Aortic smooth muscle cell (primary cell): Measurements from ENCODE around the gene C17orf107. TPM values are rescaled to one million over a fixed set of nuclear protein-coding genes. Genes with fewer than 3 reads are reported as not detected.

Source experiments
- total RNA-seq: library from RNA; depleted of rRNA; stranded (reverse); fragments of >200 nt; gene quantifications from 2 replicates; pipeline ENCODE4 v1.2.3, GENCODE V29; 2014

C17orf107 gene
- total RNA-seq = 1.9 and 2.9 TPM in 2 replicates

DNA sequence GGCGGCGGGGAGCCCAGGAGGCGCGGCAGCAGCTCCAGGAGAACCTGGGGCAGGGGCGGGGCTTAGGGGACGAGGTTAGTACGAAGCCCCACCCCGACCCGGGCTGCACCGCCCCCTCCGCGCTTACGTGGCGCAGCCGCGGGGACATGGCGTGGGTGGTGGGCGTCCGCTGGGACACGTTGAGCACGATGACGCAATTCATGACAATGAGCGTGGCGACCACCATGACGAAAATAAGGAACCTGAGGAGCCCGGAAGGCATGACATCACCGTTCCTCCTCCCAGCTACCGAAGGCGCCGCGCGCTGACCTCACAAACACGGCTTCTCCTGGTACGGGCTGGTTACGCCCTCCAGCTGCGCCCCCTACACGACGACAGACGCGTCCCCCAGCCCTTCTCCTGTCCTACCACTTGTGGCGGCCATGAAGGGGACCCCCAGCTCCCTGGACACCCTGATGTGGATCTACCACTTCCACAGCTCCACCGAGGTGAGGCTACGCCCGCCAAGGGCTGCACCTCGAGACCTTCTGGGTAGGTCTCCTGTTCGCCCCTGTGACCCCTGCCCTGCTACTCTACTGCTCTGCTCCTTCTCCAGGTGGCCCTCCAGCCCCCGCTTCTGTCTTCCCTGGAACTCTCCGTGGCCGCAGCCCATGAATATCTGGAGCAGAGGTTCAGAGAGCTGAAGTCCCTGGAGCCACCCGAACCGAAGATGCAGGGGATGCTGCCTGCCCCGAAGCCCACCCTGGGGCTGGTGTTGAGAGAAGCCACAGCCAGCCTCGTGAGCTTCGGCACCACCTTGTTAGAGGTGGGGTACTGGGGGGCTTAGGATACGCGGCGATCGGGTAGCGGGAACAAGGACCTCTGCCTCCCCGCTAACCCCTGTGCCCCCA, at the start of gene C17orf107:
TSS of gene C17orf107 (plus strand) at position 196 of the 890 bp plus-strand sequence. CDS start at position 423, 227 bp downstream.

DNA sequence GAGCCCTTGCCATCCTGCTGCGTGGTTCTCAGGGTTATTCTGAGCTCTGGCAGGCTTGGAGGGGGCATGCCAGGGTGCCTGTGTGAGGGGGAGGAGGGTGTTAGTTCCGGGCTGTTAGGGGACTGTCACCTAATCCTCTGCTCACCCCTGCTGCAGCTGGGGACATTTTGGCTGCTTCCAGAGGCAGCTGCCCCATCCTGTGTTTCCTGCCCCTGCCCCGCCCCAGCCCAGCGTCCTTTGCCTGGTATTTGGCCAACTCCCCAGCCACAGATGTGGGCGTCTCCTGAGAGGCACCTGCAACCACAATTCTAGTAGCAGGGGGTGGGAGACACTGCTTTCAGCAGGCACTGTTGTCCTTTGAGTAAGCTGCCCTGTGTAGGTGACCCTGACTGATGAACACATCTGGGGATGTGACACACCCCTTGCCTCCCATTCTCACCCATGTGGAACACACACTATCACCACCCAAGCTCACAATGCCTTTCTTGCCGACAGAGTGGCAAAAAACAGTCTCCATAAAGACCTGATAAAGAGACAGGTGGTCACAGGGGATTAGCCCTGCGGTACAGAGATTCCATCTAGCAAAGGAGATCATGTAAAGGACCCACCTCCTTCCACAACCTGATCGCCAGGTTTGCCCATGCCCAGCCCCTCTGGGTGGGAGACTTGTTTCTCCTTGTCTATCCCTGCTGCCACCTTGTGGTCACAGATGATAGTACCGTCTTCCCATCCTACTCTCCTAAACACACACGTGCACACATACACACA, 3.9 kb downstream of the C17orf107 start, which contains the start of gene CHRNE:
TSS of gene CHRNE (minus strand) at position 48 of the 768 bp plus-strand sequence. CDS start at position 13, 35 bp downstream.

DNA sequence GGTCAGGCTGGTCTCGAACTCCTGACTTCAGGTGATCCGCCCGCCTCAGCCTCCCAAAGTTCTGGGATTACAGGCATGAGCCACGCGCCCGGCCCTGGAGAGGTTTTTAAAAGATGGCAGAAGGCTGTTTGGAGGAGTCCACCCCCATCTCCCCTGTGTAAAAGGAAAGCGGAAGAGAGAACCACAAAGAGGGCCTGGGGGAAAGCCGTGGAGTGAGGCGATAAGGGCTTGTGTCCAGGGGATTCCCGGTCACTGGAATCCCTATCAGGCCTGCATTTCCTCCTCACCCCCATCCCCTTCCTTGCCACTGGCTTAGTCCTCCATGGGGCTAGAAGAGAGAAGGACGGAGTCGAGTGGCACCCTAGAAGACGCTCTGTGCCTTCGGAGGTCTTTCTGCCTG, 32.6 kb downstream of the C17orf107 start, which contains the start of gene GP1BA:
TSS of gene GP1BA (plus strand) at position 315 of the 400 bp plus-strand sequence. CDS start 328 bp downstream, outside the sequence.

DNA sequence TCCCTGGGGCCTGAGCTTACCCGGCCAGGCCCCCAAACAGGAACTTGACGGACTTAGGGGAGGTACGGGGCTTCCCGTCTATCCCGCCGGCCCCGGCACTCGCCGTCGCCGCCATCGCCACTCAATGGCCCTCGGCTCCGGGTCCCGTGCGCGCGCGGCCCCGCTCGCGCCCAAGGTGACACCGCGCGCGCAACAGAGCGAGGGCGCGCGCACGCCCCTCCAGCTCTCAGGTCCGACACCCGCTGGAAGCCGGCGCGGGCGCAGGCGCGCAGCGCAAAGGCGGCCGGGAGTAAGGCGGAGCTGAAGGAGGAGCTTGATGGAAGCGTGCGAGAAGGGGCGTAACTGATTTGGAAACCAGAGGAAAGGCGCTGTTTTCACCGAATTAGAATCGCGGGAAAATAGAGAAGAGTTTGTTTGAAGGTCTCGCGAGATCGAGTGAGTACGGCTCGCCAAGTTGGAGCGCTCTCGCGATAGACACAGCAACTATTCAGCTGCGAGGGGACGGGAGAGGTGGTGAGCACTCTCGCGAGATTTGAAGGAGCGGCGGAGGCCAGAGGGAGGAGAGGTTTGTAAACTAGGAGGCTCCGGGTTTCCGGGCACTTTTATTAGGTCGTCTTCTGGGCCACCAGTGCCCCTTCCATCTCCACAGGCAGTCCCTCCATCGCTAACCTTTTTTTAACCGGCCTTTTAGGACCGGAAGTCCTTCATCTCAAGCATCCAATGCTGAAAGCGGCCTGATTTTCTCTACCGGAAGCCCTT, 40.6 kb downstream of the C17orf107 start, which contains the start of the genes RNF167 and SLC25A11:
TSS of gene RNF167 (plus strand) at position 473 of the 759 bp plus-strand sequence. CDS start 642 bp downstream, outside the sequence.
TSS of gene SLC25A11 (minus strand) at position 251 of the 759 bp plus-strand sequence. CDS start at position 115, 136 bp downstream.

DNA sequence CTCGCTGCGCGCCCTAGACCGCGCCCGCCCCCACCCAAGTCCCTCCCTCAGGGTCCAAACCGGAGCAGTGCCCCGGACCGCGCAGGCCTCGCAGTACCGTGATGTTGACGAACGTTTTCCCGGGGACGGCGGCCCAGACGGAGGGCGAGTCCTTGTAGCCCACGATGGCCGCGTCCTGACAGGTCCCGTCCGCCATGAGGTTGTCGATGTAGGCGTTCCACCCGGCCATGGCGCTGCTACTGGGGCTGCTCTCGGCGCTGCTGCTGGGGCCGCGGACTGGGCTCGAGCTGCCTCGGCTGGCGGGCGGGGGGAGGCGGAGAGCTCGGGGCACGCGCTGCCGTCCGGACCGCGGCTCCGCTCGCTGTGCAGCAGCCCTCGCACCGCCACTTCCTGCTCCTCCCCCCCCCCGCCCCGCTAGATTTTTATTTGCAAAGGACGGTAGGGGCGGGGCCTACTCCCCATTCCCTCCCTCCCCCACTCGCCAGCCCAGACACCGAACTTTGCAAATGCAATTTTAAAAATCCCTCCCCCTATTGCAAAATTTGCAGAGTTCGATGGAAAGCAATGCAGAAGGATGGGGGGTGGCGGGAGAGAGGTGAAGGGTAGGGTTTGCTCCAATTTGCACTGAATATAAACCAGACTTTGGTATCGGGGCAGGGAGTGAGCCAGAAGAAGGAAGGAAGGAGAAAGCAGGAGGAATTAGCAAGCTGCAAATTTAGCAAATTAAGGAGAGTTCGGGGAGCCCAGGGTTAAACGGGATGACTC, 49.0 kb downstream of the C17orf107 start, which contains the start of gene PFN1:
TSS of gene PFN1 (minus strand) at position 365 of the 765 bp plus-strand sequence. CDS start at position 229, 136 bp downstream.

DNA sequence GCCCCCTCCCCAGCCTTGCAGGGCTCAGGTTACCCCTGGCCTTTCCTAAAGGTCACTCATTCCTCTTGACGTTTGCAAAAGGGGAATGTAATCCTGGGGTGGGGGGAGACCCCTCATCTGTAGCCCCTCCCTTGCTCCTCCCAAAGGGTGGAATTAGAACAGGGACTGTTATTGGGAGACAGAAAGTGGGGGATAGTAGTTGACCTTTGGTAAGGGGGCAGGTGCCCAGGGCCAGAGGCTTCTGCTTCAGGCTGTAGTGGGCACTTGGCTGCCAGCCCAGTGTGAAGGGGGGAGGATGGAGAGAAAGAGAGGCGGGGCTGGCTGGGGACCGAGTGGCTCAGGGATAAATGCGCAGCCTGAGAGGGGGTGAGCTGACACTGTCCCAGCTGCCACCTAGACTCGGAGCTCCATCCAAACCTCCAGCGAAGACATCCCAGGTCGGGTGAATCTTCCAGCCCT, 51.4 kb downstream of the C17orf107 start, which contains the start of gene ENO3:
TSS of gene ENO3 (plus strand) at position 374 of the 459 bp plus-strand sequence. CDS start 711 bp downstream, outside the sequence.

Other genes starting within 250 kb of the C17orf107 start
- gene PELP1, start 195.4 kb upstream of the C17orf107 start, total RNA-seq = 13.9 TPM in 2 replicates
- gene ARRB2, start 188.9 kb upstream of the C17orf107 start, total RNA-seq = 3.0 and 3.6 TPM in 2 replicates
- gene MED11, start 168.1 kb upstream of the C17orf107 start, total RNA-seq = 12.4 and 14.5 TPM in 2 replicates
- gene ZMYND15, start 159.7 kb upstream of the C17orf107 start, total RNA-seq = 0.06 and 0.13 TPM in 2 replicates
- 1.5 and 2.1 TPM in 2 replicates for gene CXCL16, start 159.6 kb upstream of the C17orf107 start, total RNA-seq
- not detected in 2 replicates for gene TM4SF5, start 127.7 kb upstream of the C17orf107 start, total RNA-seq
- gene VMO1, start 113.2 kb upstream of the C17orf107 start, total RNA-seq = 0.62 and 0.92 TPM in 2 replicates
- not detected in 2 replicates for gene GLTPD2, start 110.6 kb upstream of the C17orf107 start, total RNA-seq
- gene PSMB6, start 103.4 kb upstream of the C17orf107 start, total RNA-seq = 163 and 169 TPM in 2 replicates
- 13.1 and 16.2 TPM in 2 replicates for gene PLD2, start 92.4 kb upstream of the C17orf107 start, total RNA-seq
- gene MINK1, start 66.2 kb upstream of the C17orf107 start, total RNA-seq = 20.1 and 29.6 TPM in 2 replicates
- 0.19 and 0.26 TPM in 2 replicates for gene CHRNE, start 3.6 kb downstream of the C17orf107 start, total RNA-seq
- not detected in 2 replicates for gene GP1BA, start 32.7 kb downstream of the C17orf107 start, total RNA-seq
- 59.3 and 64.7 TPM in 2 replicates for gene SLC25A11, start 40.5 kb downstream of the C17orf107 start, total RNA-seq
- gene RNF167, start 40.7 kb downstream of the C17orf107 start, total RNA-seq = 17.6 and 19.8 TPM in 2 replicates
- 861 and 912 TPM in 2 replicates for gene PFN1, start 49.0 kb downstream of the C17orf107 start, total RNA-seq
- 4.5 and 6.5 TPM in 2 replicates for gene ENO3, start 51.6 kb downstream of the C17orf107 start, total RNA-seq
- gene SPAG7, start 68.3 kb downstream of the C17orf107 start, total RNA-seq = 70.6 and 79.0 TPM in 2 replicates
- 5.7 and 11.7 TPM in 2 replicates for gene CAMTA2, start 88.1 kb downstream of the C17orf107 start, total RNA-seq
- 0.13 and 0.25 TPM in 2 replicates for gene INCA1, start 98.0 kb downstream of the C17orf107 start, total RNA-seq
- 95.8 and 124 TPM in 2 replicates for gene KIF1C, start 98.4 kb downstream of the C17orf107 start, total RNA-seq
- gene SLC52A1, start 135.9 kb downstream of the C17orf107 start, total RNA-seq = not detected in 2 replicates
- 1.3 and 1.7 TPM in 2 replicates for gene ZFP3, start 178.9 kb downstream of the C17orf107 start, total RNA-seq
- gene ZNF232, start 212.3 kb downstream of the C17orf107 start, total RNA-seq = 4.5 and 4.6 TPM in 2 replicates
- gene USP6, start 216.5 kb downstream of the C17orf107 start, total RNA-seq = not detected in 2 replicates